H1 (cell line): ENCODE data around the gene ARHGAP42. TPM values are rescaled to one million over a fixed set of nuclear protein-coding genes. Genes with fewer than 3 reads are reported as not detected.

Source experiments
- CBX5 ChIP-seq: fragments of 300-800, 300-1000 bp; sonication (generic); IDR thresholded peaks from 2 replicates; pipeline ENCODE4 v1.7.1; 2016; ENCODE audit warnings: antibody characterized with exemption, low read length, low read depth
- SUZ12 ChIP-seq: fragments of 200-600 bp; sonication (generic); IDR thresholded peaks from 2 replicates; pipeline ENCODE4 v1.6.1; 2012; ENCODE audit warnings: mild to moderate bottlenecking, inconsistent platforms, low read length, moderate library complexity, mixed read lengths
- polyA plus RNA-seq, 7 experiments: library from polyadenylated mRNA; depleted of rRNA in 3 of 7; stranded (reverse) in 5 of 7; unstranded in 2 of 7; fragments of >200 nt in 5 of 7; fragments of 200-250 nt in 2 of 7; gene quantifications; 1 replicate in 5 of 7; 2 replicates in 1 of 7; 4 replicates in 1 of 7; pipeline versions ENCODE4 v1.2.1 to v1.2.3, GENCODE V29; 2011 to 2013; ENCODE audit warnings: missing spikeins in 2 of 7, mixed read lengths in 2 of 7
- total RNA-seq: library from RNA; stranded (reverse); fragmentation: NEBNext Ultra II Directional; extraction: Animal tissue kit (Norgen Biotek cat#: 25700); gene quantifications from 2 replicates; pipeline ENCODE4 v1.2.1, GENCODE V29; 2021
- TF ChIP-seq, protein P1 (sequence below): IDR thresholded peaks from 2 replicates; pipeline ENCODE4 v1.6.1; 2011; ENCODE audit warnings: low read depth, mild to moderate bottlenecking, low read length; ENCODE audit not compliant: insufficient read depth

The ARHGAP42 gene
- total and polyA plus RNA-seq, 2 of the 8 experiments (the other 6 are each of a cell fraction or from before 2014, with no cell fraction given), result 22.2 to 33.5 TPM

DNA sequence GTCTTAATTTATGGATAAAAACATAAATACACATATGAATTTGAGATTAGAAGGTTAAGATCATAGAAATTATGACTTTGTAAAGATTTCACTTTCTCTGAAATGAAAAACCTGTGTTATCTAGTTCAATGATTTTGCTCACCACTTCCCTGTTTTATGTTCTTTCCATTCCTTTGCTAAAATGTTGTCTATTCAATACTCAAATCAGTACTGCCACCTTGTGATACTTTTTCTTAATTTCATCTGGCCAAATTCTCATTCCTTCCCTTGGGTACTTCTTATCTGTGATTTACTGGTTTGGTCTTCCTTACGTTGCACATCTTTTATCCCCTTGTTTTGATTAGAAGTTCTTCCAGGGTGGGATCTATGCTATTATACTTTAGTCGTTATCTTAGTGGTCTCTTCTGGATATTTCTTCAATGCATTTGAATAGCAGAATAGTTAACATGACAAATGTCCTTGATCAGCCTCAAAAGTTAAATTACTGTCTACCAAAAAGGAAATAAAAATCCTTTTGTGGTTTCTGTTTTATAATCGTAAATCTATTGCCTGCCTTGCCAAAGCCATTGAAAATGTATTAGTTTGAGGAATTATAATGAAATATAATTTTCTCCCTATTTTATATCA is 245.5 kb downstream of the ARHGAP42 start (continued):
- TF ChIP-seq CBX5 (no peak), SUZ12 (no peak)
- TF ChIP-seq, protein P1, sequence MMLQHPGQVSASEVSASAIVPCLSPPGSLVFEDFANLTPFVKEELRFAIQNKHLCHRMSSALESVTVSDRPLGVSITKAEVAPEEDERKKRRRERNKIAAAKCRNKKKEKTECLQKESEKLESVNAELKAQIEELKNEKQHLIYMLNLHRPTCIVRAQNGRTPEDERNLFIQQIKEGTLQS, result no peak
